ENCODE measurements around the gene PAX4. TPM values are rescaled to one million over a fixed set of nuclear protein-coding genes. Genes with fewer than 3 reads are reported as not detected.

PAX4 gene
- total and polyA plus RNA-seq, 2 of the 4 experiments (the other 2 are of a cell fraction): not detected

- no peak overlapping the region for H2AFZ ChIP-seq (replicated peaks; ENCODE audit: low read length, poor library complexity)
- peak overlapping the region; percentile 66 for H3K23ac ChIP-seq (ENCODE audit: low read depth, low read length)
- no peak overlapping the region for H2AK9ac ChIP-seq (replicated peaks; ENCODE audit: low read depth, low read length, poor library complexity)
- no peak overlapping the region for H2AK5ac ChIP-seq (ENCODE audit: low read depth, low read length)
- no peaks in the 10 kb centered on the region for H3K27me3 ChIP-seq (ENCODE audit: control insufficient read depth, insufficient read depth, low read length)
- WGBS, 2 experiments (ENCODE audit: extremely low coverage in 2 of 2, insufficient read length in 1 of 2): no CpG with 5 or more reads among the region's 2 CpGs
- no peak overlapping the region for H2BK5ac ChIP-seq (ENCODE audit: low read depth, low read length, poor library complexity, severe bottlenecking)
- in situ Hi-C loops (cut with MboI; ENCODE audit: low sequenced_read_pairs) (no loop called here), intact Hi-C loops (cut with micrococcal nuclease) (no loop called here), dilution Hi-C loops (cut with HindIII; ENCODE audit: low sequenced_read_pairs, unreplicated experiment) (no loop called here)
- CTCF ChIA-PET: interaction anchor here (0.6 kb wide), 1 partner anchor 26 kb away, joined by 4 read pairs; no protein-coding TSS in a partner anchor
- no peak overlapping the region for H2BK15ac ChIP-seq (ENCODE audit: low read depth, low read length)
- H3K4ac ChIP-seq (ENCODE audit: low read depth, low read length): no peak overlapping the region
- no peak overlapping the region for H3K4me3 ChIP-seq (ENCODE audit: insufficient read depth, low read depth, low read length)
- no peak overlapping the region for H4K91ac ChIP-seq (ENCODE audit: insufficient read depth, low read depth, low read length)
- H3K9me3 ChIP-seq (ENCODE audit: control insufficient read depth, insufficient read depth, low read length): no peaks in the 10 kb centered on the region
- no TSS peak for BruUV-seq (replicated peaks)
- no peak overlapping the region for H4K8ac ChIP-seq (ENCODE audit: low read depth in 2 of 2, low read length in 2 of 2)
- H3K27ac ChIP-seq (ENCODE audit: insufficient read depth, low read length): peak overlapping the region; percentile 32; the same call in 1 of the 2 replicates
- peaks cover 8% of the 10 kb centered on the region for H3K4me1 ChIP-seq (ENCODE audit: control insufficient read depth, insufficient read depth, low read length)
- no peak overlapping the region for H3K9ac ChIP-seq (ENCODE audit: low read depth, low read length)
- no peak overlapping the region for H3K14ac ChIP-seq (replicated peaks; ENCODE audit: low read depth, low read length)
- POLR2A ChIA-PET (ENCODE audit: unreplicated experiment): interaction anchor here (0.8 kb wide), 1 partner anchor 67 kb away, joined by 9 read pairs; the partner anchor contains the start of gene ARF5
- ATAC-seq (ENCODE audit: low read depth) (no peak), DNase-seq (no peak)
- no peak for TF ChIP-seq POLR2A (IDR thresholded peaks at IDR 0.05; ENCODE audit: low read depth, low read length)
- TF ChIP-seq NFE2L2 (IDR thresholded peaks at IDR 0.05; ENCODE audit: low read depth, low read length): no peak
- TF ChIP-seq ELK1 (IDR thresholded peaks at IDR 0.05; ENCODE audit: borderline replicate concordance, low read depth, low read length): no peak
- TF ChIP-seq FOS (IDR thresholded peaks at IDR 0.05; ENCODE audit: low read depth, low read length): no peak
- TF ChIP-seq SMC3 (IDR thresholded peaks at IDR 0.05; ENCODE audit: low read depth, low read length): no peak
- TF ChIP-seq CTCF (conservative IDR thresholded peaks at IDR 0.05; ENCODE audit: low read depth, low read length): no peak
- TF ChIP-seq RFX5 (IDR thresholded peaks at IDR 0.05; ENCODE audit: low read depth, low read length): no peak
- no peak for TF ChIP-seq MAFK (IDR thresholded peaks at IDR 0.05; ENCODE audit: low read depth, low read length)
- TF ChIP-seq USF2 (IDR thresholded peaks at IDR 0.05; ENCODE audit: low read depth, low read length): no peak
- TF ChIP-seq CHD1 (IDR thresholded peaks at IDR 0.05; ENCODE audit: low read depth, low read length): no peak
- no peak for TF ChIP-seq CEBPB (IDR thresholded peaks at IDR 0.05; ENCODE audit: low read depth, low read length)
- TF ChIP-seq RAD21 (IDR thresholded peaks at IDR 0.05; ENCODE audit: low read length): no peak
- no peak for TF ChIP-seq MAZ (IDR thresholded peaks at IDR 0.05; ENCODE audit: borderline replicate concordance, low read depth, low read length)
- no peak for TF ChIP-seq MXI1 (IDR thresholded peaks at IDR 0.05; ENCODE audit: borderline replicate concordance, low read depth, low read length)
- no peak for TF ChIP-seq BHLHE40 (IDR thresholded peaks at IDR 0.05; ENCODE audit: low read depth, low read length)
- H3K9me1 ChIP-seq (ENCODE audit: insufficient read depth, low read length): peaks cover 24% of the 10 kb centered on the region
- H3K4me2 ChIP-seq (ENCODE audit: low read depth, low read length): peak overlapping the region; percentile 72; the same call in 1 of the 2 replicates
- no peak overlapping the region for H3K18ac ChIP-seq (ENCODE audit: low read depth, low read length)
- H4K5ac ChIP-seq (ENCODE audit: low read depth, low read length): no peak overlapping the region
- H4K20me1 ChIP-seq (ENCODE audit: insufficient read depth, low read length): peaks cover 74% of the 10 kb centered on the region
- H3K56ac ChIP-seq (ENCODE audit: extremely low read depth, insufficient read depth, low read length): no peak overlapping the region
- H2BK120ac ChIP-seq (ENCODE audit: low read depth, low read length): no peak overlapping the region
- peaks cover 4% of the 10 kb centered on the region; the same call in 1 of the 2 replicates for H3K36me3 ChIP-seq (ENCODE audit: control insufficient read depth, insufficient read depth, low read length)
- H3K79me1 ChIP-seq (ENCODE audit: low read depth in 1 of 2, low read length in 2 of 2): peaks cover 16 to 83% of the 10 kb centered on the region in 2 experiments
- H2BK20ac ChIP-seq (ENCODE audit: low read depth, low read length): no peak overlapping the region
Measured at GRCh38 chr7:127655720-127656119, 37.8 kb upstream of the PAX4 start.

Data from IMR-90 (cell line).